RWPE2 (cell line): ENCODE results near the gene NDUFS1.

ENCODE experiments used
- ATAC-seq: fragments of 200-7000 bp; cut with Tn5 transposase; 3 replicates; pipeline ENCODE4 v1.9.1; 2021; ENCODE audit warnings: low read depth
- DNase-seq: peaks from one replicate; pipeline ENCODE4 v3.0.0-alpha.2; 2020; ENCODE audit warnings: low spot score
- H3K27ac ChIP-seq: fragments of 450-650 bp; 2 replicates; pipeline ENCODE4 v1.5.1; 2017; ENCODE audit warnings: mild to moderate bottlenecking; ENCODE audit not compliant: poor library complexity, severe bottlenecking
- H3K27me3 ChIP-seq: fragments of 250-450 bp; sonication (Bioruptor Pico); 2 replicates; pipeline ENCODE4 v1.5.1; 2021; ENCODE audit warnings: mild to moderate bottlenecking, moderate library complexity; ENCODE audit not compliant: insufficient read depth, poor library complexity, severe bottlenecking
- H3K36me3 ChIP-seq: fragments of 250-450 bp; sonication (Bioruptor Pico); 2 replicates; pipeline ENCODE4 v1.5.1; 2020; ENCODE audit warnings: low read depth, mild to moderate bottlenecking, moderate library complexity
- H3K4me1 ChIP-seq: fragments of 250-450 bp; sonication (Bioruptor Pico); 2 replicates; pipeline ENCODE4 v1.5.1; 2021; ENCODE audit warnings: mild to moderate bottlenecking, moderate library complexity; ENCODE audit not compliant: insufficient read depth, poor library complexity, severe bottlenecking
- H3K4me3 ChIP-seq: fragments of 250-450 bp; sonication (Bioruptor Pico); 2 replicates; pipeline ENCODE4 v1.5.1; 2021; ENCODE audit warnings: mild to moderate bottlenecking, moderate library complexity; ENCODE audit not compliant: severe bottlenecking
- H3K9me3 ChIP-seq: fragments of 250-450 bp; sonication (Bioruptor Pico); 2 replicates; pipeline ENCODE4 v1.5.1; 2021; ENCODE audit warnings: mild to moderate bottlenecking, moderate library complexity; ENCODE audit not compliant: severe bottlenecking
- TF ChIP-seq, protein P1 (sequence below): fragments of 450-650 bp; IDR thresholded peaks from one replicate; pipeline ENCODE4 v1.5.1; 2017; ENCODE audit warnings: mild to moderate bottlenecking, moderate library complexity; ENCODE audit not compliant: poor library complexity, severe bottlenecking

NDUFS1 gene

DNA sequence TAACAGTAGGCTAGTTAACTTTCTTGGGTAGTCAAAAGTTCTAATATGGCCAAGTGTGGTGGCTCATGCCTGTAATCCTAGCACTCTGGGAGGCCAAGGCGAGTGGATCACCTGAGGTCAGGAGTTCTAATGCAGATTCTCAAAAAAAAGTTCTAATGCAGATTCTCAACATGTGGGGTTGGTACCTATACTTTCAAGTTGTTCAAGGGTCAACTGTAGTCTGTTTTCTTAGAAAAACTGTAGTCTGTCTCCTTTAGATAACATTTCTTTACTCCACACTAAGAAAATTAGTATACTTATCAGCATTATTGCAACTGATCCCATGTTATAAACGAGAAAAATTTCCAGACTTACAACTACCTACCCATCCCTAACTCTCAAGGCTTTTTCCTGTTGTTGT lies 89.8 kb downstream of the NDUFS1 start:
- H3K4me1 ChIP-seq: no peaks in the 10 kb centered on the region
- no peaks in the 10 kb centered on the region for H3K36me3 ChIP-seq
- no peak overlapping the region for H3K27ac ChIP-seq
- H3K27me3 ChIP-seq: no peaks in the 10 kb centered on the region
- no peak for ATAC-seq
- H3K4me3 ChIP-seq: no peak overlapping the region
- no peaks in the 10 kb centered on the region for H3K9me3 ChIP-seq
- no peak for DNase-seq
- TF ChIP-seq, protein P1, sequence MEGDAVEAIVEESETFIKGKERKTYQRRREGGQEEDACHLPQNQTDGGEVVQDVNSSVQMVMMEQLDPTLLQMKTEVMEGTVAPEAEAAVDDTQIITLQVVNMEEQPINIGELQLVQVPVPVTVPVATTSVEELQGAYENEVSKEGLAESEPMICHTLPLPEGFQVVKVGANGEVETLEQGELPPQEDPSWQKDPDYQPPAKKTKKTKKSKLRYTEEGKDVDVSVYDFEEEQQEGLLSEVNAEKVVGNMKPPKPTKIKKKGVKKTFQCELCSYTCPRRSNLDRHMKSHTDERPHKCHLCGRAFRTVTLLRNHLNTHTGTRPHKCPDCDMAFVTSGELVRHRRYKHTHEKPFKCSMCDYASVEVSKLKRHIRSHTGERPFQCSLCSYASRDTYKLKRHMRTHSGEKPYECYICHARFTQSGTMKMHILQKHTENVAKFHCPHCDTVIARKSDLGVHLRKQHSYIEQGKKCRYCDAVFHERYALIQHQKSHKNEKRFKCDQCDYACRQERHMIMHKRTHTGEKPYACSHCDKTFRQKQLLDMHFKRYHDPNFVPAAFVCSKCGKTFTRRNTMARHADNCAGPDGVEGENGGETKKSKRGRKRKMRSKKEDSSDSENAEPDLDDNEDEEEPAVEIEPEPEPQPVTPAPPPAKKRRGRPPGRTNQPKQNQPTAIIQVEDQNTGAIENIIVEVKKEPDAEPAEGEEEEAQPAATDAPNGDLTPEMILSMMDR: no peak

- TF ChIP-seq, protein P1: no peak
- ATAC-seq: no peak
- Histone ChIP-seq H3K27ac (no peak overlapping the region), H3K36me3 (peaks cover 1% of the 10 kb centered on the region; the same call in 1 of the 2 replicates), H3K9me3 (no peaks in the 10 kb centered on the region), H3K4me1 (no peaks in the 10 kb centered on the region), H3K27me3 (no peaks in the 10 kb centered on the region), H3K4me3 (no peak overlapping the region)
- DNase-seq: no peak
Measured at GRCh38 chr2:206068207-206068606, 91.0 kb downstream of the NDUFS1 start.
